GM13977 (cell line): ENCODE data around the gene STOML2.

Experiments used
- DNase-seq: peaks from one replicate; pipeline ENCODE4 v3.0.0; 2012; ENCODE audit warnings: low spot score
- in situ Hi-C: fragments of 300-500 bp; cut with MboI; formaldehyde crosslinking; loops from one replicate; pipeline ENCODE4 v1.12.0; 2022; ENCODE audit warnings: low sequenced_read_pairs, low pct_unique_long_range_greater_than_20kb, mixed read lengths, inconsistent platforms; ENCODE audit not compliant: unreplicated experiment
- TF ChIP-seq, protein P1 (sequence below): IDR thresholded peaks from 2 replicates; pipeline ENCODE4 v1.5.1; 2012; ENCODE audit warnings: mild to moderate bottlenecking, control low read depth; ENCODE audit not compliant: insufficient read depth; ENCODE audit errors: extremely low read depth, missing control alignments

STOML2 gene

DNA sequence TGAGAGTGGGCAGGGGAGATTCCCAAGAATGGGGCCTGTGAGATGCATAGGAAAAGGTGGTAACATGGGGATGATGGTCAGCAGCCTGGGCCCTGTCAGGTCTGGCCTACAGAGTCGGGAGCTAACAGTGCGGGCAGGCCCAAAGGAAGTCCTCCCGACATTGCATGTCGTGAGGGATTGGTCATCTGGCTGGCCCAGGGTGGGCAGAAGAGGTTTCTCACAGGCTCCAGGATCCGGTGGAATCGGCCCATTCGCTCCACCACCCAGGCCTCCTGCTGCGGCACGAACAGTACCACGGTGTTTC, 514 bp downstream of the STOML2 start:
- in situ Hi-C loops, result no loop called here
- DNase-seq, result no peak
- TF ChIP-seq, protein P1, sequence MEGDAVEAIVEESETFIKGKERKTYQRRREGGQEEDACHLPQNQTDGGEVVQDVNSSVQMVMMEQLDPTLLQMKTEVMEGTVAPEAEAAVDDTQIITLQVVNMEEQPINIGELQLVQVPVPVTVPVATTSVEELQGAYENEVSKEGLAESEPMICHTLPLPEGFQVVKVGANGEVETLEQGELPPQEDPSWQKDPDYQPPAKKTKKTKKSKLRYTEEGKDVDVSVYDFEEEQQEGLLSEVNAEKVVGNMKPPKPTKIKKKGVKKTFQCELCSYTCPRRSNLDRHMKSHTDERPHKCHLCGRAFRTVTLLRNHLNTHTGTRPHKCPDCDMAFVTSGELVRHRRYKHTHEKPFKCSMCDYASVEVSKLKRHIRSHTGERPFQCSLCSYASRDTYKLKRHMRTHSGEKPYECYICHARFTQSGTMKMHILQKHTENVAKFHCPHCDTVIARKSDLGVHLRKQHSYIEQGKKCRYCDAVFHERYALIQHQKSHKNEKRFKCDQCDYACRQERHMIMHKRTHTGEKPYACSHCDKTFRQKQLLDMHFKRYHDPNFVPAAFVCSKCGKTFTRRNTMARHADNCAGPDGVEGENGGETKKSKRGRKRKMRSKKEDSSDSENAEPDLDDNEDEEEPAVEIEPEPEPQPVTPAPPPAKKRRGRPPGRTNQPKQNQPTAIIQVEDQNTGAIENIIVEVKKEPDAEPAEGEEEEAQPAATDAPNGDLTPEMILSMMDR, result no peak

DNA sequence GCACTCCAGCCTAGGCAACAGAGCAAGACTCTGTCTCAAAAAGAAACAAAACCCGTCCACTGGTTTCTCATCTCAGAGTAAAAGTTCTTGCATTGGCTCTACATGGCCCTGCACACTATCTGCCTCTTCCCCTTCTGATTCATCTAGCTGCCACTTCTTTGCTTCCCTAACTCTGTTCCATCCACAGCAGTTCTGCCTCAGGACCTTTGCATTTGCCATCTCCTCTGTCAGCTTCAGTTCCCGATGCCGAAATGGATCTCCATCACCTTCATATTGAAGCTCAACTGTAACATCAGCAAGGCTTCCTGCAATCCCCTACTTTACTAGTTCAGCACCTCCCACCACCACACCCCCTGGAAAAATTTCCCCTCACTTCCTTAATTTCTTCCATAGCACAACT, 5.4 kb downstream of the STOML2 start:
- TF ChIP-seq, protein P1, result no peak
- DNase-seq, result no peak
- in situ Hi-C loops, result no loop called here

DNA sequence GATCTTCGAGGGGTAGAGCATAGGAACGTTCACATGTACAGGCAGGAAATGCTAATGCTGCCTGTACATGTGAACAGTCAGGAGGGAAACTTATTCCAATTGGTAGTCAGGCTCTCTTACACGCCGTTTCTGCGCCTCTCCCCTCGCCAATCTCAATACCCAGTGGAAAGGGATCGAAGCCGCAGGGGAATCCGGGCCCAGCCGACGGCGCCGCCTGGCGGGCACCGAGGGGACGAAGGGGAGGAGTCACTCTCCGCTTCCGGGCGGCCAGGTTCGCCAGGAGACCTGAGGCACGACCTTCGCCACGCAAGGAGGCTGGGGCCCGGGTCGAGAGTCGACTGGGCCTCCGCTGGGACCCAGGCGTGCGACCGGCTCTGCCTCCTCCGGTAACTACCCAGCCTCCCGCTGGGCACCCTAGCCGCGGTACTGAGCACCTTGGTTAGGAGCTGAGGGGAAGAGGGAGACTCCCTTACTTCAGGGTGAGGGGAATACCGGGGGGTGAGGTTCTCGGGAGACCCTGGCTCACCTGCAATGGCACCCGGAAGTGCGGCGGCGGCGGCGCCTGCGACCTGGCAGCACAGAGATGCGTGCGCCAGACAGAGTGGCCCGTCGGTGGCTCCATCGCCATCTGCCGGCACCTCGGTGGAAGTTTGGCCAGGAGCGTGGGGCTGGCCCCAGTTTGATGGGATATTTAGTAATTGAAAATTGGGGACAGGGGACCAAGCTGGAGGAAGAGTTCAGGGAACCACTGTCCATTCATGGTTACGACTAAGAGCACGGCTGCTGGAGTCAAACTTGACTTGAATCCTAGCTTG, 6.7 kb downstream of the STOML2 start, which contains the start of gene PIGO:
Gene PIGO (minus strand): TSS at position 557 of the 815 bp plus-strand sequence. CDS start 1,026 bp downstream, outside the sequence.
- DNase-seq, result peak; percentile 90
- TF ChIP-seq, protein P1, result peak; percentile 98

DNA sequence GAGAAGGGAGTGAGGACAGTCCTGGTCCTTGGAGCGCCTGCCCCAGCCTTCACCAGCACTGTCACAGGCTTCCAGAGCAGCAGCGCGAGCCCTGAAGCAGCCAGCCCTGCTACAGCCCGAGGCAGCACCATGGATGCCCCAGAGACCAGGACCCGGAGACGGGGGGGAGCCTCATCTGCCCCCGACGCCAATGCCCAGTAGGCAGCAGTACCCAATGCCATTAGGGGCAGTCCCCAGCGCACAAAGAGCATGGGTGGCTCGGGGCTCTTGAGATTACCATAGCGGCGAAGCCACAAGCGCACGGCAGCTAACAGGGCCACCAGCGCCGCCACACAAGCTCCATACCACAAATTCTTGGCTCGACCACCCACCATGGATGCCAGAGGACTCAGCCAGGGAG, 11.4 kb downstream of the STOML2 start:
- TF ChIP-seq, protein P1, result no peak
- in situ Hi-C loops, result no loop called here
- DNase-seq, result no peak

More for the DNA sequence above, 6.7 kb downstream of the STOML2 start, which contains the start of gene PIGO:
- in situ Hi-C loops, result no loop called here

DNA sequence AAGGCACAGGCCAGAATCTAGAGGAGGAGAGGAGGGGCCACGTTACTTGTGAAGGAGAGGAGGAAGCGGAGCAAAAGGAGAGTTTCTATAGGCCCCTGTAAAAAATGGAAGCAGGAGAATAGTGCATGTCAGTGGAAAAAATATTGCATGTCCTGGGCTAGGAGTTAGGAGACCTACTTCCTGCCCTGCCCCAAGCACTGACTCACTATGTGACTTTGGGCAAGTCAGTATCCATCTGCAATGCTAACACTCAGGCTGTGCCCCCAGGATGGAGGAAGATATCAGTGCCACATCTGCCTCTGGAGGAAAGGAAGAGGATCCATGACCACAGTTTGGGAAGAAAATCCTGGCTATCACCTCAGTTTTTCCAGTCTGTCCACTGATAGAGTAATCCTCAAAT, 13.5 kb downstream of the STOML2 start:
- TF ChIP-seq, protein P1, result no peak
- in situ Hi-C loops, result no loop called here
- DNase-seq, result no peak

- TF ChIP-seq, protein P1, result no peak
- no peak for DNase-seq
- in situ Hi-C loops, result no loop called here
Measured at GRCh38 chr9:35085078-35085477, 17.9 kb downstream of the STOML2 start.
